K562 (cell line): ENCODE measurements around the gene CROCC2. TPM values are rescaled to one million over a fixed set of nuclear protein-coding genes. Genes with fewer than 3 reads are reported as not detected.

Experiments used
- ATAC-seq: fragments of 200-7000 bp; cut with Tn5 transposase; 3 replicates; pipeline ENCODE4 v1.9.1; 2020; ENCODE audit warnings: moderate library complexity
- BruUV-seq: library from RNA; stranded (reverse); fragments of 400-500 nt; replicated peaks from 2 replicates; lab custom pipeline; 2021; lab: Mats Ljungman, UMichigan
- CTCF ChIA-PET: fragments of 300-600 bp; formaldehyde crosslinking; extraction: SDS; loops from one replicate; lab custom pipeline; 2021; ENCODE audit warnings: low intra/inter-chr PET ratio; lab: Yijun Ruan, JAX
- POLR2A ChIA-PET: fragments of 300-600, 350-650 bp; sonication (Branson Sonifier 250); formaldehyde crosslinking; extraction: SDS; loops from one replicate; lab custom pipeline; 2021; ENCODE audit warnings: antibody characterized with exemption, inconsistent platforms; lab: Yijun Ruan, JAX
- DNase-seq, 4 experiments: peaks; one replicate each; pipeline versions ENCODE4 v3.0.0 to v3.0.0-alpha.2; 2011 to 2018; ENCODE audit warnings: low spot score in 3 of 4, mixed read lengths in 3 of 4; ENCODE audit errors: extremely low read depth in 1 of 4
- FAIRE-seq: peaks from 2 replicates; lab custom pipeline; 2011; peaks lifted over from hg19 to GRCh38; lab: Jason Lieb, UNC
- H2AFZ ChIP-seq: 2 replicates; pipeline ENCODE4 v1.6.0; 2011; ENCODE audit warnings: low read depth, low read length, control low read depth, inconsistent platforms
- H3K27ac ChIP-seq: fragments of 200-600 bp; 3 replicates; pipeline ENCODE4 v1.8.0; 2011; ENCODE audit warnings: low read depth, mild to moderate bottlenecking, control low read depth, inconsistent platforms, low read length, moderate library complexity, mixed read lengths; ENCODE audit errors: extremely low read depth
- H3K27me3 ChIP-seq, 2 experiments: fragments of 300-600 bp in 1 of 2; 2 replicates in 1 of 2; 3 replicates in 1 of 2; pipeline versions ENCODE4 v1.6.0 to v1.8.0; 2011; ENCODE audit warnings: inconsistent platforms in 2 of 2, low read length in 2 of 2, mild to moderate bottlenecking in 1 of 2, mixed read lengths in 1 of 2, moderate library complexity in 1 of 2; ENCODE audit not compliant: control insufficient read depth in 2 of 2, insufficient read depth in 2 of 2
- H3K36me3 ChIP-seq: fragments of 300-600 bp; 3 replicates; pipeline ENCODE4 v1.8.0; 2011; ENCODE audit warnings: mild to moderate bottlenecking, low read length, inconsistent platforms; ENCODE audit not compliant: control insufficient read depth, insufficient read depth
- H3K4me1 ChIP-seq, 2 experiments: fragments of 200-600 bp in 1 of 2; replicated peaks in 1 of 2; 2 replicates in 1 of 2; 3 replicates in 1 of 2; pipeline versions ENCODE4 v1.5.1 to v1.8.0; 2011; ENCODE audit warnings: inconsistent platforms in 2 of 2, low read length in 2 of 2, mild to moderate bottlenecking in 1 of 2, mixed read lengths in 1 of 2, moderate library complexity in 1 of 2; ENCODE audit not compliant: control insufficient read depth in 2 of 2, insufficient read depth in 2 of 2
- H3K4me2 ChIP-seq: 2 replicates; pipeline ENCODE4 v1.6.1; 2011; ENCODE audit warnings: low read length, control low read depth, inconsistent platforms, mixed read lengths; ENCODE audit not compliant: insufficient read depth
- H3K4me3 ChIP-seq: fragments of 200-600 bp; sonication (generic), shearing (Covaris generic); 2 replicates; pipeline ENCODE4 v1.5.1; 2016; ENCODE audit warnings: control low read depth, inconsistent platforms
- H3K79me2 ChIP-seq: fragments of 200-600 bp; 3 replicates; pipeline ENCODE4 v1.8.0; 2011; ENCODE audit warnings: low read length, inconsistent platforms; ENCODE audit not compliant: control insufficient read depth, insufficient read depth
- H3K9ac ChIP-seq, 2 experiments: 2 replicates each; pipeline versions ENCODE4 v1.6.0 to v1.6.1; 2011; ENCODE audit warnings: low read depth in 2 of 2, low read length in 2 of 2, control low read depth in 1 of 2, inconsistent platforms in 1 of 2, mild to moderate bottlenecking in 1 of 2, mixed read lengths in 1 of 2; ENCODE audit not compliant: insufficient read depth in 1 of 2
- H3K9me1 ChIP-seq: one replicate; pipeline ENCODE4 v1.6.0; 2011; ENCODE audit warnings: inconsistent platforms, mild to moderate bottlenecking, low read length, moderate library complexity; ENCODE audit not compliant: control insufficient read depth, insufficient read depth
- H3K9me3 ChIP-seq: replicated peaks from 2 replicates; pipeline ENCODE4 v1.5.1; 2011; ENCODE audit warnings: low read depth, low read length, inconsistent platforms; ENCODE audit not compliant: control insufficient read depth, insufficient read depth
- H4K20me1 ChIP-seq: replicated peaks from 2 replicates; pipeline ENCODE4 v1.6.1; 2011; ENCODE audit warnings: low read length, inconsistent platforms, mixed read lengths; ENCODE audit not compliant: control insufficient read depth, insufficient read depth
- AFF4 ChIP-seq: sonication (generic); formaldehyde crosslinking; IDR thresholded peaks from 2 replicates; pipeline ENCODE4 v1.8.0; 2023; ENCODE audit warnings: mild to moderate bottlenecking, missing genetic modification reagents
- CAMTA2 ChIP-seq: fragments of 250-450 bp; sonication (Bioruptor Pico); conservative IDR thresholded peaks from 2 replicates; pipeline ENCODE4 v1.5.1; 2022
- ELK1 ChIP-seq: sonication (generic); formaldehyde crosslinking; IDR thresholded peaks from 2 replicates; pipeline ENCODE4 v1.8.1; 2022; ENCODE audit warnings: missing genetic modification reagents
- HOXB6 ChIP-seq: fragments of 250-450 bp; sonication (Bioruptor Pico); IDR thresholded peaks from 2 replicates; pipeline ENCODE4 v1.5.1; 2022; ENCODE audit warnings: mild to moderate bottlenecking, borderline replicate concordance
- MCM5 ChIP-seq: fragments of 450-650 bp; IDR thresholded peaks from 2 replicates; pipeline ENCODE4 v1.6.1; 2016; ENCODE audit warnings: low read depth
- NEUROD1 ChIP-seq: fragments of 150-350 bp; IDR thresholded peaks from 2 replicates; pipeline ENCODE4 v1.6.1; 2014; ENCODE audit warnings: borderline replicate concordance, low read length, low read depth; ENCODE audit not compliant: partially characterized antibody
- ZNF263 ChIP-seq: sonication (generic); formaldehyde crosslinking; IDR thresholded peaks from 2 replicates; pipeline ENCODE4 v1.8.0; 2022; ENCODE audit warnings: mild to moderate bottlenecking, missing genetic modification reagents, borderline replicate concordance
- ZNF449 ChIP-seq: fragments of 250-450 bp; sonication (Bioruptor Pico); IDR thresholded peaks from 2 replicates; pipeline ENCODE4 v1.8.0; 2022; ENCODE audit warnings: moderate library complexity, mild to moderate bottlenecking, inconsistent platforms
- WGBS: fragments of 100-300 bp; shearing (Covaris generic); methylation state at CpG from one replicate; pipeline ENCODE4 v1.1.6; 2016; ENCODE audit warnings: low coverage, mixed read lengths; ENCODE audit not compliant: insufficient coverage; ENCODE audit errors: missing lambda C conversion rate; 5-methylcytosine and 5-hydroxymethylcytosine counted together
- in situ Hi-C: fragments of 300-500 bp; cut with MboI; formaldehyde crosslinking; loops from 4 replicates; pipeline ENCODE4 v1.15.0; 2018; ENCODE audit warnings: inconsistent platforms, mixed read lengths
- intact Hi-C: fragments of 100-400 bp; cut with micrococcal nuclease; formaldehyde crosslinking; loops from 2 replicates; pipeline ENCODE4 v1.14.2; 2022
- polyA plus RNA-seq, 8 experiments: library from polyadenylated mRNA; depleted of rRNA in 4 of 8; stranded (reverse) in 5 of 8; unstranded in 3 of 8; fragments of >200 nt; fragmentation: Nextera tagmentation in 2 of 8; fragmentation: Illumina TruSeq in 1 of 8; extraction: Ambion mirVana in 2 of 8; extraction: Trizol in 1 of 8; gene quantifications; 2 replicates each; pipeline versions ENCODE4 v1.2.1 to v1.2.3, GENCODE V29; 2011 to 2014; ENCODE audit warnings: inconsistent platforms in 1 of 8, missing spikeins in 1 of 8
- total RNA-seq, 7 experiments: library from RNA; depleted of rRNA in 6 of 7; stranded (reverse); fragments of >200 nt in 6 of 7; fragmentation: Illumina TruSeq in 2 of 7; extraction: Trizol in 2 of 7; gene quantifications; 2 replicates each; pipeline versions ENCODE4 v1.2.1 to v1.2.3, GENCODE V29; 2011 to 2021; ENCODE audit warnings: low replicate concordance in 1 of 7

The CROCC2 gene
- total and polyA plus RNA-seq, 9 of the 15 experiments (the other 6 are each of a cell fraction or from before 2014, with no cell fraction given): not detected

- H3K79me2 ChIP-seq: no peaks in the 10 kb centered on the region
- H3K27me3 ChIP-seq: peaks cover 0 to 43% of the 10 kb centered on the region in 2 experiments; a peak in 2 of 5 replicates
- FAIRE-seq: no peak
- intact Hi-C loops: no loop called here
- H3K9me1 ChIP-seq: no peaks in the 10 kb centered on the region
- TF ChIP-seq NEUROD1 (no peak), CAMTA2 (CRISPR knock-in tag) (no peak), ELK1 (CRISPR knock-in tag) (no peak), MCM5 (no peak), AFF4 (CRISPR knock-in tag) (no peak), HOXB6 (CRISPR knock-in tag) (no peak), ZNF263 (CRISPR knock-in tag) (no peak), ZNF449 (CRISPR knock-in tag) (no peak)
- no peaks in the 10 kb centered on the region for H4K20me1 ChIP-seq
- H3K4me3 ChIP-seq: no peak overlapping the region
- no peak overlapping the region for H2AFZ ChIP-seq
- H3K36me3 ChIP-seq: no peaks in the 10 kb centered on the region
- POLR2A ChIA-PET: no interaction called here
- no peak overlapping the region for H3K27ac ChIP-seq
- BruUV-seq: no TSS peak
- ATAC-seq: no peak
- H3K4me2 ChIP-seq: no peak overlapping the region
- DNase-seq: no peak
- no peak overlapping the region for H3K9ac ChIP-seq
- under 1% methylated on average over 11 of the region's 19 CpGs for WGBS
- in situ Hi-C loops: no loop called here
- CTCF ChIA-PET: no interaction called here
- H3K9me3 ChIP-seq: no peaks in the 10 kb centered on the region
- 0 out of 5 replicates have a peak, but pooled peaks cover 0 to 6% of the 10 kb centered on the region in 2 experiments for H3K4me1 ChIP-seq
Measured at GRCh38 chr2:240904216-240905175, 1.6 kb upstream of the CROCC2 start.
